HG03558 (cell line): ENCODE measurements around the gene ZCCHC18.

Experiments used
- ATAC-seq: cut with Tn5 transposase; IDR thresholded peaks from one replicate; pipeline ENCODE4 v1.9.1; 2021; ENCODE audit warnings: moderate number of reproducible peaks; ENCODE audit not compliant: unreplicated experiment; ENCODE audit errors: extremely low read depth

Gene ZCCHC18

DNA sequence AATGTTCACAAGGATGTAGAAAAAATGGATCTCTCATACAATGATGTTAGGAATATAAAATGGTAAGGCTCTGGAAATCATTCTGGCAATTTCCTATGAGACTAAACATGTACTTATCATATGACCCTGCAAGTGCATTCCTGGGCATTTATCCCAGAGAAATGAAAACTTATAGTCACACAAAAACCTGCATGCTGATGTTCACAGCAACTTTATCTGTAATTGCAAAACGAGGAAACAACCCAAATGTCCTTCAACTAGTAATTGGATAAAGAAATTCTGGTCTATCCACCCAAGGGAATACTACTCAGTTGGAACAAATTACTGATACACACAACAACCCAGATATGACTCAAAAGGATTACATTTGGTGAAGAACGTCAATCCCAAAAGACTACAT lies 14.5 kb downstream of the ZCCHC18 start:
- no peak for ATAC-seq

DNA sequence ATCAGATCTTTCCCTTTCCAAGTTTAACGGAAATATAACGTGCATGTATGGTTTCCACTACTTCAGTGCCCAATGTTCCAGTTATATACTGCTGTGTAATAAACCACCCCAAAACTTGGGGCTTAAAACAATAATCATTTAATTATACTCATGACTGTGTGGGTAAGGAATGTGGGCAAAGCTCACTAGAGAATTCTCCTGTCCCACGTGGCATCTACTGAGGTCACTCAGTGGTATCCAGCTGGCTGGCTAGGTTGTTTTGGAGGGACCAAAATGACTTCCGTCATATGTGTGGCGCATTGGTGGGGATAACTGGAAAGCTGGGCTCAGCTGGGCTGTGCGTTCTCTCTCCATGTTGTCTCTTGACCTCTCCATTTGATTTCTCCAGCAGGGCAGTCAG lies 18.5 kb downstream of the ZCCHC18 start:
- no peak for ATAC-seq

DNA sequence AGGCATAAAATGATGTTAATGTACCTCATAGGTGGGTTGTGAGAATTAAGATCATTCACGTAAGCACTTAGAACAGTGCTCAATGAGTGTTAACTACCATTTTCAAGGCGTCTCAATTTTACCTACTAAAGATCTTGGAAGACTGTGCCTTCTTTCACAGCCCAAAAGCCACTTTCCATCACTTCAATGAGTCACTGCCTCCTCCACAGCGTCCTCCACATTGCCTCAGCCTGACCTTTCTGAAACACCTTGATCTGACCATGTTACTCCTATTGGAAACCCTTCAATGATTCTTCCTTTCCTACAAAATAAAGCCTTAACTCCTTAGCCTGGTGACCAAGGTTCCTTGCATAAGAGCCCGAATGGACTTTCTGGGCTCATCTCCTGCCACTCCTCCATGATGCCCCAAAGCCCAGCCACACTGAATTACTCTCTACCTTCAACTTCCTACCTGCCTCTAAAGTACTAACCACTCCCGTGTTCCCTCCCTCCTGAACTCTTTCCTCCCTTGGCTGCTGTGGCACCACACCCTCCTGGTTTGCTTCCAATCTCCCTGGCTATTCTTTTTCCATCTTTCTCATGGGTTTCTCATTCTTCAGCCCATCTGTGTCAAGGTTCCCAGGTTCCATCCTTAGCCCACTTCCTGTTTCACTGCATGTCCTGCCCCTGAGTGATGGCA lies 22.4 kb downstream of the ZCCHC18 start:
- ATAC-seq: no peak

DNA sequence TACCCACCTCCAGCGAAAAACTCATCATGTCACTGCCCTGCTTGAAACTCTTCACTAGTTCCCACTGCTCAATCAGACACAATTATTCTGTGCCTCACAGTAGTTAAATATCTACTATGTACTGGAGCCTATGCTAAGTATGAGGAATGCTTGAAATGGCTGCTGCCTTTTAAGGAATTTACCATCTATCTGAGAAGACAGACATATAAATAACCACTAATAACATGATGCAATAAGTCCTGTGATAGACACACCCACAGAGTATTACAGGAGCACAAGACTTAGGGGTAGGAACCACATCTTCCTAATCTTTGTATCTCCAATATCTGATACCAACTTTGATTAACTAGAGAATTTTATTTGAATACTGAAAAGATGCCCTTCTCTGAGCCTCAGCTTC lies 23.4 kb downstream of the ZCCHC18 start:
- no peak for ATAC-seq

DNA sequence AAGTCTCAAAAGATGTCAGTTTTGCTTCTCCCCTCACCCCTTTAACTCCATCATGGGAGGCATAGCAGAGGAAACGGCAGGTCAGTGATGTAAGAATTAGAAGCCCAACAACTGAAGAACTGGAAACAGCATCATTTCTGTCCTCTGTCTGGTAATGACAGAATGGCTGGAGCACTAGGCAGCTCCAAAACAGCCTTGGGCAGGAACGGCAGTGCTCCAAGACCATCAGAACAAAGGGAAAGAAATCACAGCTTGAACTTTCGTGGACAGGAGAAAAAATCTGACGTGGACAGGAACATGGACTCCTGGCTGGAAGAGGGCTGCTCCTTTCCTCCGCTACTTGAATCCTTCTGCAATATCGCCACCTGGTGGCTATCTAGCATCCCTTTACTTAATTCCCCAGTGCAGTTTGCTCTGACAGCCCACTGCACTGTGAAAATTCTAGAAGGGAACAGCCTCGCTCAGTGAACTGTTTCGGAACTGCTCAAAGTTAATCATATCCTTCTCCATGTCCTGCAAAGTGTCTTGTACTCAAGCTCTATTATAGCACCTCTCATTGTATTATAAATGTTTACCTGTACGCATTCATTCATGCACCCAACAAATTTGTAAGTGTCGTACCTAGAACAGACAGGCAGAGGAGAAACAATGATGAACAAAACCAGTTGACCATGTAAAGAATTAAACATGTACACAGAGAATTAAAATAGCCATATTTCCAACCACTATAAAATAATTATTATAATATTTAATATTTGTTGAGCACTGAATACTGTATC lies 24.1 kb downstream of the ZCCHC18 start:
- ATAC-seq: peak; percentile 82

DNA sequence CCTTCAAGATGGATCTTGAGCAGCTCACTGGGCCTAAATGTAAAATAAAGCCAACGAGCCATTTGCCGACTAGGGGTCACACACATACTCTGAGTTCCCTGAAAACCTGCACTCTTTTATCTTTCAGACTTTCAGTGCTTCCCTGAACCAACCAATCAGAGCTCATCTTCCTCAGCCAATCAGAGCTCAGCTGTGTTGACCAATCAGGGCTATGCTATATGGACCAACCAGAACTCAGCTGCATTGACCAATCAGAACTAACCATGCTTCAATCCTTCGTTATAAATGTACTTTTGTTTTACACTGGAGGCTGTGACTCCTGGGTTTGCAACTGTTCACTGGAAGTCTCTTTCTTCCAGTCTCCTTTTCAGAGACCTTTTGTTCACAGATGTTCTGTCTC lies 25.2 kb downstream of the ZCCHC18 start:
- no peak for ATAC-seq

DNA sequence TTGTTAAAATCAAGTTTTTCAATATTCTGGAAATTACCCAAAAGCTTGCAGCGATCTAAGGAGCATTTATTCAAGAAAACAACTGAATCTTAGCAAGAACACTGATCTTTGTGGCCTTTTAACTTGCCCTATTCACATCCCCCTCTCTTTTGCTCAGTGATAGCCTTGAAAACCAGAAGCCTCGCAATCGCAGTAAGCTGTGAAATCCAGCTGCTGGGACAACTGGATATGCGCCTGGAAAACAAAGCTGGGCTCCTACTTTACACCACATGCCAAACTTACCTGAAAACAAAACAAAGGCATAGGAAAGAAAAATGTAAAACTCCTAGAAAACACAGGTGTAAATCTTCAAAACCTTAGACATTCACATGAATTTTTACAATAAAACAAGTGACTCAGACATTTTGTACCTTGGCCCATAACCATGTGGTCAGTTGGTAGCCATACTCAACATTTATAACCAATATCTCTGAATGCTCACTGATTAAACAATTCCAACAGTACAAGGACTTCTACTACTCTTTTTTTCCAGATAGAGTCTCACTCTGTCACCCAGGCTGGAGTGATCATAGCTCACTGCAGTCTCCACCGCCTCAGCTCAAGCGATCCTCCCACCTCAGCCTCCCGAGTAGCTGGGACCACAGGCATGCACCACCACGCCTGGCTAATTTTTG lies 28.9 kb downstream of the ZCCHC18 start:
- no peak for ATAC-seq

DNA sequence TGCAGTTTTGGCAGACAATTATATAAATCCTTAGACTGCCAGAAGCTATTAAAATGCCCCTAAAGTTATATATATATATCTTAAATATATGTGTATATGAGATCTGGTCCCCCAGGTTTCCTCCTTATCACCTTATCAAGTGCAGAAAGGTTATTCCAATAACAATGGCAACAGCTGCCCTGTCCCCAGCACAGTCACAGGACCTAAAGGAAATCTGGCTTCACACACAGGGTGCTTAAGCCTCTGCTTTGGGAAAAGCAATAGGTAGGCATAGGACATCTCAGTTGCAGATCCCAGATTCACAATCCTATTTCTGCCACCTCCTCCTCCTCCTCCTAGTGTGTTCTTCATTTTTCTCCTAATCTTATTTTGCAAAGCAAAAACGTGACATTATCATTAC lies 38.7 kb downstream of the ZCCHC18 start:
- ATAC-seq: no peak

DNA sequence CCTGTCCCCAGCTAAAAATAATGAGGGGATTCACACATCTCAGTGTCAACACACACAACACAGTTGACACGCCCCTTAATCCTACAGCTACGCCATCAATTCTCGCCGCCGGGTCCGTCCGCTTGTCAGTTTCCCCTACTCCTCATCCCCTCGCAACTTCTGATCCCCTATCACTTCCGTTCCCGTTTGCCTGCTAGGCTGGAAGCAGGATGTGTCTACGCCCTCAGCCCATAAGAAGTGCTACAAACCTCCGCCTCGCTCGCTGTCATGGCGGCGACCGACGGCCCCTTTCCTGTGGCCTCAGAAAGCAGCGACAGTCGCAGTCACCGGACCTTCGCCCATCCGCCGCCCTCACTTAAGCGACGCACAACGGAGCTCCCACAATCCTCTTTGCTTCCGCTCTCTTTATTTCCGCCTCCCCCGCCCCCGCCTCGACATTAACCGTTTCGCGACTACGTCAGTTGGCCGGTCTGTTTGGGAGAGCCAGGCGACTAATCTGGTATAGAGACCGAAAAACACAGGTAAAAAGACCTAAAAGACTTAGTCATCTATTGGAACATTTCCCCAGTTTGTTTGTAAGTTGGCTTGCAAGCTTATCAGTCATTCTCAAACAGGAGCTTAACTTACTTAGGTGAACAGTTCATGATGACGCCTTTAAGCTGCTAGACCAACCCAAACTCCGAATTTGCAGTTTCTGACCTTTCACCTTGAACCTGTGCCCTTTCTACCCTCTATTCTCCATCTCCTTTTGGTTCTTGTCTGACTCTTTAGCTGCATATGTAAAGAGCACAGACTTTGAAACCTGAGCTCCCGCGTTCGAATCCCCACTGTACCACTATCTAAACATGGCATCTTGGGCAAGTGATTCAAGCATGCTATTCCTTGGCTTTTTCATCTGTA lies 44.6 kb downstream of the ZCCHC18 start, which contains the start of gene SLC25A53:
SLC25A53 (minus strand) TSS at position 380 of the 900 bp plus-strand sequence. CDS start 51,752 bp downstream, outside the sequence.
- peak; percentile 78 for ATAC-seq
